IPS-18a (cell line): ENCODE measurements around the gene TMEM114.

Source experiments
- H3K27ac ChIP-seq: one replicate; pipeline ENCODE4 v1.5.1; 2013; ENCODE audit warnings: low read length
- H3K27me3 ChIP-seq: one replicate; pipeline ENCODE4 v1.6.1; 2013; ENCODE audit warnings: mild to moderate bottlenecking, low read length; ENCODE audit not compliant: control insufficient read depth, insufficient read depth
- H3K36me3 ChIP-seq: one replicate; pipeline ENCODE4 v1.6.1; 2013; ENCODE audit warnings: low read depth, low read length; ENCODE audit not compliant: control insufficient read depth
- H3K4me1 ChIP-seq: one replicate; pipeline ENCODE4 v1.6.1; 2013; ENCODE audit warnings: low read depth, low read length; ENCODE audit not compliant: control insufficient read depth
- H3K4me3 ChIP-seq: one replicate; pipeline ENCODE4 v1.5.1; 2013; ENCODE audit warnings: low read length
- H3K9ac ChIP-seq: one replicate; pipeline ENCODE4 v1.6.1; 2013; ENCODE audit warnings: mild to moderate bottlenecking, low read length, moderate library complexity
- H3K9me3 ChIP-seq: one replicate; pipeline ENCODE4 v1.6.1; 2013; ENCODE audit warnings: low read depth, low read length; ENCODE audit not compliant: control insufficient read depth

The TMEM114 gene

GRCh38 chr16:8605554-8605953 lies 15.2 kb upstream of the TMEM114 start:
- Histone ChIP-seq H3K4me1 (peaks cover 8% of the 10 kb centered on the region), H3K9ac (no peak overlapping the region), H3K27ac (no peak overlapping the region), H3K9me3 (no peaks in the 10 kb centered on the region), H3K27me3 (no peaks in the 10 kb centered on the region), H3K36me3 (no peaks in the 10 kb centered on the region), H3K4me3 (no peak overlapping the region)

- no peaks in the 10 kb centered on the region for H3K9me3 ChIP-seq
- H3K9ac ChIP-seq = no peak overlapping the region
- H3K4me1 ChIP-seq = peaks cover 8% of the 10 kb centered on the region
- no peaks in the 10 kb centered on the region for H3K36me3 ChIP-seq
- no peaks in the 10 kb centered on the region for H3K27me3 ChIP-seq
- H3K4me3 ChIP-seq = no peak overlapping the region
- H3K27ac ChIP-seq = no peak overlapping the region
These were observed 9.9 kb upstream of the TMEM114 start for GRCh38 chr16:8600144-8600775.

- no peaks in the 10 kb centered on the region for H3K9me3 ChIP-seq
- no peaks in the 10 kb centered on the region for H3K4me1 ChIP-seq
- no peak overlapping the region for H3K9ac ChIP-seq
- H3K27ac ChIP-seq = no peak overlapping the region
- H3K27me3 ChIP-seq = peaks cover 15% of the 10 kb centered on the region
- H3K4me3 ChIP-seq = no peak overlapping the region
- H3K36me3 ChIP-seq = no peaks in the 10 kb centered on the region
These were observed 6.3 kb upstream of the TMEM114 start for GRCh38 chr16:8596581-8596980.

GRCh38 chr16:8595783-8596182 lies 5.5 kb upstream of the TMEM114 start:
- Histone ChIP-seq H3K4me3 (no peak overlapping the region), H3K27me3 (peaks cover 19% of the 10 kb centered on the region), H3K4me1 (no peaks in the 10 kb centered on the region)

GRCh38 chr16:8594149-8594666 lies 3.9 kb upstream of the TMEM114 start:
- Histone ChIP-seq H3K9me3 (no peaks in the 10 kb centered on the region), H3K27ac (no peak overlapping the region), H3K27me3 (peaks cover 35% of the 10 kb centered on the region), H3K36me3 (no peaks in the 10 kb centered on the region), H3K9ac (no peak overlapping the region), H3K4me1 (no peaks in the 10 kb centered on the region), H3K4me3 (no peak overlapping the region)

More at GRCh38 chr16:8595783-8596182, 5.5 kb upstream of the TMEM114 start:
- no peaks in the 10 kb centered on the region for H3K9me3 ChIP-seq
- H3K9ac ChIP-seq = no peak overlapping the region
- H3K36me3 ChIP-seq = no peaks in the 10 kb centered on the region
- H3K27ac ChIP-seq = no peak overlapping the region

GRCh38 chr16:8591451-8591850 lies 1.1 kb upstream of the TMEM114 start:
- Histone ChIP-seq H3K36me3 (no peaks in the 10 kb centered on the region), H3K9me3 (no peaks in the 10 kb centered on the region), H3K27me3 (peaks cover 61% of the 10 kb centered on the region), H3K4me1 (peaks cover 3% of the 10 kb centered on the region), H3K9ac (no peak overlapping the region), H3K27ac (no peak overlapping the region), H3K4me3 (no peak overlapping the region)

GRCh38 chr16:8590811-8591210 lies 500 bp upstream of the TMEM114 start:
- H3K9ac ChIP-seq = no peak overlapping the region
- peaks cover 3% of the 10 kb centered on the region for H3K4me1 ChIP-seq
- peaks cover 61% of the 10 kb centered on the region for H3K27me3 ChIP-seq
- H3K36me3 ChIP-seq = no peaks in the 10 kb centered on the region
- peak overlapping the region; percentile 65 for H3K4me3 ChIP-seq
- no peaks in the 10 kb centered on the region for H3K9me3 ChIP-seq
- no peak overlapping the region for H3K27ac ChIP-seq

- Histone ChIP-seq H3K9ac (no peak overlapping the region), H3K4me3 (peak overlapping the region; percentile 65), H3K27me3 (peaks cover 61% of the 10 kb centered on the region), H3K27ac (no peak overlapping the region), H3K36me3 (no peaks in the 10 kb centered on the region), H3K9me3 (no peaks in the 10 kb centered on the region), H3K4me1 (peaks cover 3% of the 10 kb centered on the region)
These were observed 1.0 kb downstream of the TMEM114 start for GRCh38 chr16:8589057-8589899.

- Histone ChIP-seq H3K4me3 (peak overlapping the region; percentile 65), H3K27me3 (peaks cover 61% of the 10 kb centered on the region), H3K36me3 (no peaks in the 10 kb centered on the region), H3K9me3 (no peaks in the 10 kb centered on the region), H3K9ac (no peak overlapping the region), H3K4me1 (peaks cover 3% of the 10 kb centered on the region), H3K27ac (no peak overlapping the region)
These were observed 1.6 kb downstream of the TMEM114 start for GRCh38 chr16:8588682-8589056.

- H3K4me3 ChIP-seq = no peak overlapping the region
These were observed 3.2 kb downstream of the TMEM114 start for GRCh38 chr16:8587065-8587464.

GRCh38 chr16:8585857-8586256 lies 4.5 kb downstream of the TMEM114 start:
- Histone ChIP-seq H3K36me3 (no peaks in the 10 kb centered on the region), H3K27me3 (peaks cover 43% of the 10 kb centered on the region), H3K9ac (no peak overlapping the region)

More at GRCh38 chr16:8587065-8587464, 3.2 kb downstream of the TMEM114 start:
- Histone ChIP-seq H3K36me3 (no peaks in the 10 kb centered on the region), H3K4me1 (peaks cover 3% of the 10 kb centered on the region), H3K9ac (no peak overlapping the region), H3K27ac (no peak overlapping the region), H3K27me3 (peaks cover 51% of the 10 kb centered on the region), H3K9me3 (no peaks in the 10 kb centered on the region)

More at GRCh38 chr16:8585857-8586256, 4.5 kb downstream of the TMEM114 start:
- no peaks in the 10 kb centered on the region for H3K9me3 ChIP-seq
- H3K27ac ChIP-seq = no peak overlapping the region
- H3K4me1 ChIP-seq = peaks cover 9% of the 10 kb centered on the region
- H3K4me3 ChIP-seq = no peak overlapping the region
